Omental fat pad (tissue), 4 donors: ENCODE measurements around the gene AUTS2. TPM values are rescaled to one million over a fixed set of nuclear protein-coding genes. Genes with fewer than 3 reads are reported as not detected.

Source experiments
- ATAC-seq: fragments of 150-250 bp; one replicate; pipeline ENCODE4 v1.9.1; 2016; ENCODE audit warnings: mild to moderate bottlenecking, moderate library complexity; ENCODE audit not compliant: low FRiP score
- DNase-seq: peaks from one replicate; pipeline ENCODE4 v3.0.0-alpha.2; 2019; ENCODE audit warnings: low spot score
- CTCF ChIP-seq, 3 donors: fragments of 450-650 bp; IDR thresholded peaks; one replicate each; pipeline ENCODE4 v1.5.1; 2016 to 2017; ENCODE audit warnings: antibody characterized with exemption in 3 of 3, mild to moderate bottlenecking in 3 of 3, moderate library complexity in 2 of 3
- total RNA-seq, 4 donors: library from RNA; depleted of rRNA; stranded (reverse); fragments of >200 nt; gene quantifications; one replicate each; pipeline ENCODE4 v1.1.0, GENCODE V29; 2016

The AUTS2 gene
- total RNA-seq, 4 donors from 2014 or later = 13.2 to 27.0 (median 21.2) TPM

GRCh38 chr7:70520611-70521010 is 922.3 kb downstream of the AUTS2 start:
- DNase-seq (no peak), ATAC-seq (no peak)
- no peak for TF ChIP-seq CTCF (IDR thresholded peaks at IDR 0.05)

GRCh38 chr7:70523249-70523988 is 925.1 kb downstream of the AUTS2 start:
- ATAC-seq = no peak

GRCh38 chr7:70523989-70524351 is 925.7 kb downstream of the AUTS2 start:
- no peak for DNase-seq
- no peak for ATAC-seq

More at GRCh38 chr7:70523249-70523988, 925.1 kb downstream of the AUTS2 start:
- DNase-seq = no peak
- TF ChIP-seq CTCF (IDR thresholded peaks at IDR 0.05) = no peak

GRCh38 chr7:70525991-70526390 is 927.7 kb downstream of the AUTS2 start:
- TF ChIP-seq CTCF (IDR thresholded peaks at IDR 0.05) = no peak
- no peak for ATAC-seq
- no peak for DNase-seq

More at GRCh38 chr7:70523989-70524351, 925.7 kb downstream of the AUTS2 start:
- no peak for TF ChIP-seq CTCF (IDR thresholded peaks at IDR 0.05)

- ATAC-seq (no peak), DNase-seq (no peak)
- TF ChIP-seq CTCF (IDR thresholded peaks at IDR 0.05) = no peak
Observed at GRCh38 chr7:70527520-70528115, 929.3 kb downstream of the AUTS2 start.

- no peak for TF ChIP-seq CTCF (IDR thresholded peaks at IDR 0.05)
- ATAC-seq (no peak), DNase-seq (no peak)
Observed at GRCh38 chr7:70529436-70529835, 931.2 kb downstream of the AUTS2 start.
